Measurements from ENCODE around the gene SLC38A2.

SLC38A2 gene

DNA sequence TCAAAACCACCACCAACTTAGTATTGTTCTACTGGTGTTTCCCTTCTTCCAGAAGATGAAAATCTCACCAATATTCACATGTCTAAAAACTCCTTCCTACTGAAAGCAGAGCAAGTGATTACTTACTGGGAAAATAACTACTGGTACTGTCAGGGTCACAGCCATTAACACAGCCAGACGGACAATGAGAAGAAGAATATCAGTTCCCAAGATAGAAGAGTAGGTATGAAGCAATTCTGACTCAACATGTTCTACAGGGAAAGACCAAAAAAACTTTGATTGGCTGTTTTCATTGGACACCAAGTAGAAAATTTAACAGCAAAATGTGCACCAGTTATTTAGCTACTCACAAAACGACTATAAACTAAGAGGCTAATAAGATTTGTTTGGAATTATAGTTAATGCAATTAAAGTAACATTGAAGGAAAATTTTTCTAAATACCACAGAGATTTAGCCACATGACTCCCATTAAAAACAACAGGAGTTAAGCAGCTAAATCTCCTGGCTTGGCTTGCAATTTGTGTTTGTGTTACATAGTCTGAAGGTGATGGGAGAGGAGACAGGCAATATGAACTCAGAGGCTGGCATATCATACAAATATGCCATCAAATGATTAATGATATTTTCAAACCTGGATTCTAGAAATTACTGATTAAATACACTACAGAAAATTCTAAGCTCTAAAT lies 9.5 kb downstream of the SLC38A2 start:
- DNase-seq = no peak

DNA sequence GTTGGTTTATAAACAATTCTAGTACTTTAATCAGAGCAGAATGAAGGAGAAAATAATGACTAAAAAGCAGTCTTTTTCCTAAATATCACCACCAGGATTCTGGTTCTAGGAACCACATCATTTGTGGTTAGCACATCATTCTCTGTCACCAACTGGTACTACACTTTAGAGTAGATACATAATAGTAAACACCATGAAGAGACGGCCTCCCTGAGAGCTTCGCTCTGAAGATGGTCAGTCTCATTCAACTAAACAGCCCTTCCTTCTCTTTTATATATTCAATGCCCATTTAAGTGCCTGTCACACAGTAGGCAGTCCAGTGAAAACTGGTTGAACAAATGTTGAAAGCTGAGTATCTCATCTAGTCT lies 10.9 kb downstream of the SLC38A2 start:
- no peak for DNase-seq

DNA sequence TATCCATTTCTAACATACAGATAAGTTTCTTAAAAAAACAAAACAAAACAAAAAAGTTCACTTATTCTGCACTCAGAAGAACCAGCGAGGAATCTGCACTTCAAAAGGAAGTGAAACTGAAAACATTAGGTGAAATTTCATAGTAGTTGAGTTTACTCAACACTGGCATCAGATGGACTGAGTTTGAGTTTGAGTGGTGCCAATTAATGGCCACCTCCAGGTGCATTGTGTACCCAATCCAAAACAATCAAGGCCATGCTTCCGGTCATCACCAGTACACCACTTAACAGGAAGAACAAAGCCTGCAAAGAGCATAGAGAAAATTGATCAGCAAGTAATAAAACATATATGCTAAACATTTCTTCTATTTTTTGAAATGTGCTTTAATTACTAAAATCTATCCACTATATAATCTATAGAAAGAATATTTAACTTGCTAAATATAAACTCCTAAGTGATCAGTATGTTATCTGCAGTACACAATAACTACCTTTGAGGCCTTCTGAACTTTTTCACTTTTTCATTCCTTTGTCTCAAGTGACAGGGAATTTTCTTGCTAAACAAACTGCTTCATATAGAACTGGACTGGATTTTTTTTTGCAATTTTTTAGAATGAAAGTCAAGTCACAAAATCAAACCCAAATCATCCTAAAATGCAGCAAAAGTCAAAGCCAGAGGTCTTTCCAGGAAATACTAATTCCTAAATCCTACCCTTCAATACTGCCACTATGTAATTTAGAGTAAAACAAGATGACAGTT lies 11.5 kb downstream of the SLC38A2 start:
- no peak for DNase-seq

DNA sequence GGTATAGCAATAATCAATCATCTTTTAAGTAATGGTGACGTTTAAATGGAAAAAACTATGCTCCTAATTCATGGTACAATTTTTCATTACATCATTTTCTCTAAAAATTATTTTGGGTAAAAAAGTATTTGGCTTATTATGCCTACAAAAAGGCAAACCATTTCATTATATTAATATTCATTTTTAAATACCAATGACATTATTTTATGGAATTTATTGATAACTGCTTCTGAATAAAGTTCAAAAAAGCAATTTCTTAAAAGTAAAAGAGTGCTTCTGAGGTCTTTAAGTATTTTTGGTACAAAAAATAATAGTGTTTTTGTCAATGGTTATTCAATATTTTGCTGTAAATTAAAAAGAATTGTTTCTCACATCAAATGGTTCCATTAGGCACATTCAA lies 12.2 kb downstream of the SLC38A2 start:
- DNase-seq = no peak

DNA sequence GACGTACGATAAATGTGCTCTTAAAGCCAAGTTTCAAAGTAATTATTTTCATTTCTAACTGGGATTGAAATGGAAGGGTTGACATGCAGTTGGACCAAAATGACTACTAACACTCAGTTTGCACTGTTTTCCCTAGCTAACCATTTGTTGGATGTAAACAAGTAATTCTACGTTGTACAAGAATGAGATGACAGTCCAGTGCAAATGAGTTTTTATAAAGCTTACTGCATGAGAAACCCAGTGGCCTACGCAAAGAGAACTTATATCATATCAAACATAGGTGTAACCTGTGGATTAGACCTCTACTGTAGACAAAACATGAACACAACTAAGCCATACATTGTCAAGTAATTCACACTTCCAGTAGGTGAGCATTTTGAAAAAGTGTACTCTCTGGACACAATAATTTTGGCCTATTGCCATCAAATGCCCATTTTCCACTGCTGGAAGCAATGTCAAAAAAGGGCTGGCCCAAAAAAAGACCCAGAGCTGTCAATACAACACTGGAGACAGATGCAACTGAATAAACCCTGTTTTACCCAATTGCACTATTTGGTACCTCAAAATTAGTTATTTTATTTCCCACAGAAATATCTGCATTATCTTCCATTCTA lies 12.8 kb downstream of the SLC38A2 start:
- DNase-seq = no peak

DNA sequence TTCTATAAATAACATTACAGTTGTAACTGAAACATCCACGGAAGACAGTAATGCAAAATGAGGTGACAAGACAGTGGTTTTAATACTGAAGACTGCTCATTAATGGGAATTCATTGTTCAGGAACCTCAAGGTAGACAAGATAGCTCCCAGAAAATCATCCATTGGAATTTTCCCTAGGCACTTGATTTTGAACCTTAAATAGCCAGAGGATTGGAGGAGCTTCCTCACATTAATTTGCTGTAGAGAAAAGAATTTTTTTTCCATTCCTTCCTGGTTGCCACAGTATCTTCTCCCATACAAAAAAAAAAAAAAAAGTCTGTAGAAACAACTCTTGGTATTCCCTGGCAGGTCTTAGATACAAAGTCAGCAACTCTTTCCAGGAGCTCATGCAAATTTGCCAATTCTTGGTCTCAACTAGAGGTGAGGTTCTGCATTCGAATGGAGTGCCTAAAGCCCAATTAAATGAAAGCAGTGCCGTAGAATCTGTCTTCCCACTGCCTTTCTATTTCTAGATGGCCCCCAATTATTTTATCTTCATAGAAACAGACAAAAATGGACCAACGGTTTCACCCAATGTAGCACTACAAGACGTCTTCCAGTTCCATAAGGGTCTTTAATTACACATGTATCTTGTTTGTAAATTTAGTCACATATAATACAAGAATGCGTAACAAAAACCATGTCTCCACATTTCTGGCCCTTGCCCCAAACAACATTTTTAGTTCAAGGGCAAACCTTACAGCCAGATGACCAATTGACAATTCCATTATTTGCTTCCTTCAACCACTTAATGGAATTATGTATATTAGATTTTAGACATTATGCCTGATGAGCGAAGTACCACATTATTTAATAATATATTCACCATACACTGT lies 13.5 kb downstream of the SLC38A2 start:
- DNase-seq = peak in 1 of 51 donors; percentile 2

DNA sequence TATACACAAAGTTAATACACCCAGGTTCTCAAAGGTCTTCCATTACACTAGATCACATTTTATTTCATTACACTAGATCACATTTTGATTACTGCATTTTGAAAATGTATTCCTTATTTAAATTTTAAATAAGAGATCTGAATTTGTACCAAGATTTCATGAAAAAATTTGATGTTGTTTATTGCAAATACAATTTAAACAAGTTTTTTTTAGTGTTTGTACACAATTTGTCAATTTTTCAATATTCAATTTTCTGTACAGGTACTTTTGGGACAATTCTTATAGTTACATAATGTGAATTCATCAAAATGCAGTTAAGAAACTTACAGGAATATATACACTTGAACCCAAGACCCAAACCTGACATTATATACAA lies 14.3 kb downstream of the SLC38A2 start:
- DNase-seq = no peak

DNA sequence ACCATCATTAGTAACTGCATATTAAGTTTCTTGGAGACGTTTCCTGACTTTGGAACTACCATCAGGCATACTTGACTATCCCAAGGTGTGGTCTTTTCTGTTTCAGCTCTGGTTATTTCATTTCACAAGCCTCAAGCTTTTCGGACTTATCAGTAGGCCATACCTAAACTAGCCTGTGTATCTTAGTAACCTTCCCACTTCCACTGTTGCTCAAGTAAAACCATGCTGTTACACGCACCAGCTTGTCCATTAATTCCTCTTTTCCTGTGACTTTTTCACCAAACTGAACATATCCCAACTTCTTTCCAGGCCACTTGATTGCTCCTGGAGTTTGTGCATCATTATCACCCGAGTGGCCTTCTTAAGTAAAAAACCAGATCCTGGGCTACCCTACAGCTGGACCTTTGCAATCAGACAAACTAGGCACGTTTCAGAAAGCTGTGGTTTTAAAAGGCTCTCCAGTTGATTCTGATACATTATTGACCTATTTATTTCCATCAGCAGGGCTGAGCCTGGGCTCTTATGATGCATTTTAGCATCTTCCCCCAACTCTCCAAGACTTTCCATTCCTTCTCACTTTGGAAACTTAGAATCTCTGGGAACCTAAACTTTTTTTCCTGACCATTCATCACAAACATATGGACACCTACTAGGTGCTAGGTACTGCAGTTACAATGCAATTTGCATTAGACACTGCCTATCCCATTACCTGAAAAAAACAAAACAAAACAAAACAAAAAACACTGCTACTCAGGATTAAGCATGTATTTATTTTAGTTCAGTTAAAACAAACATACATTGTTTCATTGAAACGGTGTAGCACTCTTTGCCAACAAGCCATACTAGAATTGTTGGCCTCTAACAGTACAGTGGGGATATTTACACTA lies 14.9 kb downstream of the SLC38A2 start:
- DNase-seq = no peak

DNA sequence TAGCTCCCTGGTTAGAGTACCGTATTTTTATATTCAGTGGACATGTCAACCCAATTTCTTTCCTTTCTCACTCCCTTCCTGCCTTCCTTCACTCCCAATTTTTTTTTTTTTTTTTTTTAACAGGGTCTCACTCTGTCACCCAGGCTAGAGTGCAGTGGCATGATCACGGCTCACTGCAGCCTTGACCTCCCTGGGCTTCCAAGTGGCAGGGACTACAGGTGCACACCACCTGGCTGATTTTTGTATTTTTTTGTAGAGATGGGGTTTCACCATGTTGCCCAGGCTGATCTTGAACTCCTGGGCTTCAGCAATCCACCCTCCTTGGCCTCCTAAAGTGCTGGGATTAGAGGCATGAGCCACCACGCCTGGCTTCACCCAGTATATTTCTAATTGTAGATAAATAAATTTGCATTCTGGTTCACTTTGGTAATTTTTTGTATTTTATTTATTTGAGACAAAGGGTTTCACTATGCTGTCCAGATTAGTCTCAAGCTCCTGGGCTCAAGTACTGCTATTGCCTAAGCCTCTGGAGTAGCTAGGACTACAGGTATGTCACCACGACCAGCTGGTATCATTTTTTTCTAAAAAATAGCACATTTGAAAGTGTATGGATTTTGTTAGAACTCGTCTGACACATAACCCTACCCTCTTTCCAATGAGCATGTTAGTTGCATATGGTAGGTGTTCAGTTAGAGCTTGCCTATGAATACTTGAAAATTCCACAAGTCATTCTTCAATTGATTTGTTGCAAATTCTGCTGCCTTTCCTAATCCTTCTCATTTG lies 15.7 kb downstream of the SLC38A2 start:
- DNase-seq = no peak

DNA sequence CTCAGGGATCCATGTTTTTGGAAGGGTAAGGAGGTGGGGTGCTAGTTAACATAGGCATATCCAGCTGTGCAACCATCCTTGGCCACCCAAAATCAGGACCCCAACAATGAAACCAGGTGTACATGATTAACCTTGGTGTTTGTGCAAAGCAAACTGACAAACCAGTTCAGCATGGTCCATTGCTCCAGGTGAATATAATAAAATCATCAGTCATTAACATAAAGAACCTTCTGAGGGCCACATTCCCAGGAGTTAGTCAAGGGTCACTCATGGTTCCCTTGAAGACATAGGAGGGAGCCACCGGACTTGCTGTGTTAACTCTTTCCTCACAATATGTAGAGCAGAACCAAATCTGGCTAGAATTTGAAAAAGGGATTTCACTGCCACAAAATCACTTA lies 17.8 kb downstream of the SLC38A2 start:
- DNase-seq = no peak

DNA sequence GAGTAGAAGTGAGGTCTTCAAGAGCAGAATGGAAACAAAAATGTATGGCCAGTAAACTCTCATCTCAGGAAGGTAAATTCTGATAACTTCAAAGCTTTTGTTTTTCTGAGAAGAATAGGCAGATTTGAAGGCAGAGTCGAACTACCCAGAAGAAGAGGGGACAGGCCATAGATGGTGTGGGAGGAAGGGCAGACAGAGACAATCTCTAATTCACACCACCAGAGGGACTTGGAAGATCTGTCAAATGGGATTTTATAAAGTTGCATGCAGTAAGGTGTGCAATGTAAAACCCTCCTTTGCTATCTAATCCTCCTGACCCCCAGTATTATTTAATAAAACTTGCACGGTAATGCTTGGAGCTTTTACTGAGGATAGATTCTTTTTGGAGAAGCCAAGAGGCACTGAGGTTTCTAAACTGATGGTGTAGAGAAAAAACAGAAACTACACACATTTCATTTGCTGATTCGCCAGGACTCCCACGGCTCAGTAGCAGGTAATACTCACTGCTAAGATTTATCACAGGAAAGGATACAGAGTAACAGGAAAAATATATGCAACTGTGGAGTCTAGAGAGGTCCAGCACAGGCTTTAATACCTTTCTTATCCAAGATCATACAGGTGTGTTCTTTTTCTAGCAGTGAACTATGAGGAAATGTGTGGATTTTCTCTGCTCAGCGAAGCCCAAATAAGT lies 18.3 kb downstream of the SLC38A2 start:
- DNase-seq = no peak

DNA sequence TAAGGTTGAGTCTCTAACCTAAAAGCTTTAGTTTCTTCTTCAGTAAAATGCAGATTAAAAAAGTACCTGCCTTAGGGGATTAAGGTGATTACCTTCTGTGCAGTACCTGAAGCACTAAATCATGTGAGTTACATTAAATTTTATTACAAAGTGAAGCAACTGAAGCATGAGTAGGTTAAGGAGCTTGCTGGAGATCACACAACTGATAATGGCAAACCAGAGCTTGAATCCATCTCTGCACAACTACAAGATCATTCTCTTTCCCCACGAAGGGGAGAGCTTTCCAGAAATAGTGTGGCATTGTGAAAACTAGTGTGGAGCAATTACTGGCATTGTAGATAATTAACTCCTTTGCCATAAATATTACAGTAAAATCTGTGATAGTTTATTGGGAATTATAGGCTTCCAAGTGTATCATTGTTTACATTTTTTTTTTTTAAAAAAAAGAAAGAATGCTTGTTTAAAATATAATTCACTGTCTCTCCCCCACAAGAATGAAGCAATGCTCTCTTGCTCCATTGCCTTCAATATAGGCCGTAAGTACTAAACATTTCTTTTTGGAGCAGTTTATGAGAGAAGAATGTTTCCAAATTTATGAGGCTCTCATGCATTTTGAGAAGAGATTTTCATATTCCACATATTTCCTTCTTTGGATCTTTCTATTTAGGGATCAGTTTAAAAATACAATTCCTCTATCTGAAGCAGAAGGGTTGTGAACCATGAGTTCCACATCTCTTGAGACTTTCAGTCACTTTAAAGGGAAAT lies 20.5 kb downstream of the SLC38A2 start:
- DNase-seq = no peak

DNA sequence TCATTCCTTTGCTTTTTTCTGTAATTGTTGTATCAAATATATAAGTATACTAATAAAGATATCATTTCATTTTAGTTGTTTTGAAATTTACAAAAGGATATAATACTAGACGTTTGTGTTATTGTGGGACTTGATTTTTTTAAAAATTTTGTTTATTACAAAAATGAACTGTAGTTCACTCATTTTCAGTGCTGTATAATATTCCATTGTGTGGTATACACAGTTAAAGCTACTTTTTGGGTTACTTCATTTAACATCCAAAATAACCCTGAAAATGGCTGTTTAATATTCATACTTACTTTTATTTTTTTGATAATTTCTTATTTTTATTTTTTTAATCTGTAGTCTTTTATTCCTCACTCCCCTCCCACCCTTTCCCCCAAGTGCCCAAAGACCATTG lies 21.4 kb downstream of the SLC38A2 start:
- DNase-seq = no peak

DNA sequence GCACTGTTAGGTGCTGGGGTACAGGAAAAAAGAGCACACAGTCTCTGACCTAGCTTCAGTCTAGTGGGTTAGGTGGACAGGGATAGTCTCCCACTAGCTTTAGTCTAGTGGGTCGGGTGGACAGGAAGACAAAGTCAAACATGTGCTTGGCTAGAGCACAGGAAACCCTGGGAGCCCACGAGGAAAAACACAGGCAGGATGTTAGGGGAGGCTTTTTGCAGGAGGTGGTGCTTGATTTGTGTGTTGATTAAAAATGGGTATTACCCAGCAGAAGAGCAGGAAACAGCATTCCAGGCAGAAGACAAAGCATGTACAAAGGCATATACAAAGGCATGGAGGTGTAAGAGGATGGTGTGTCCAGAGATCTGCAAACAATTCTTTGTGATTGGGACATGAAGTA lies 23.3 kb downstream of the SLC38A2 start:
- no peak for DNase-seq

DNA sequence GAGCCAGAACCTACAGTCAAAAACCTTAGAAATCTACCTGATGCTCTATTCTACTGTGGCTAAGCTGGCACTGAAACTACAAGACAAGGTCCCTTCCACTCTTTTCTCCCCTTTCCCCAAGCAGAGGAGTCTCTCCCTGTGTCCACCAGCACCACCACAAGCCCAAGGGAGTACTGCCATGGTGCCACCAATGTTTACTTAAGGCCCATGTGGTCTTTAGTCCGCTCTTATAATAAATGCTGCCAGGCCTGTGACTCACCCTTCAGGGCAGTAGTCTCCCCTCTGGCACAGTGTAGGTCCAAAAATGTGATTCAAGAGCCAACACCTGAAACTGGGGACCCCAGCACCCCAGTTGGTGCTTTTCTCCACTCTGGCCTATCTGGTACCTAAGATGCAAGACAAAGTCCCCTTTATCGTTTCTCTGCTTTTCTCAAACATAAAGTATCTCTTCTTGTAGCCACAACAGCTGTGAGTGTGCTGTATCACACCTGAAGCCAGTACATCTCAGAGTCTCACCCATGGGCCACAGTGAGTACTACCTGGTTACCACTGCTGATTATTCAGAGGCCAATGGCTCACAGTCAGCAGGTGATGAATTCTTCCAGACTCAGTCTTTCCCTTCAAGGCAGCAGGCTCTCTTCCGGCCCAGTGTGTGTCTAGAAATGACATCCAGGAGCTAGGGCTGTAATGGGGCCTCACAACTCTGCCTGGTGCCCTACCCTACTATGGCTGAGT lies 29.3 kb downstream of the SLC38A2 start:
- no peak for DNase-seq

DNA sequence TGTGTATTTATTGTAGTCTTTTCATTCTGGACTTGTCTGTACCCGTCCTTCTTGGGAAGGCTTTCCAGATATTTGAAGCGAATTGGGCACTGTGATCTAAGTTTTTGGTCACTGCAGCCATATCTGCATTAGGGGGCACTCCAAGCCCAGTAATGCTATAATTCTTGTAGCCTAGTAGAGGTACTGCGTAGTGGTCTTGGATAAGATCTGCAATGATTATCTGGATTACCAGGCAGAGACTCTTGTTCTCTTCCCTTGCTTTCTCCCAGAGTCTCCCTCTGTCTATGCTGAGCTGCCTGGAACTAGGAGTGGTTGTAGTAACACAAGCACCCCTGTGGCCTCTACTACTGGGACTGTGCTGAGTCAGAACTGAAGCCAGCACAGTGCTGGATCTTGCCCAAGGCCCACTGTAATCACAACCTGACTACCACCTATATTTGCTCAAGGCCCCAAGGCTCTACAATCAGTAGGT lies 30.0 kb downstream of the SLC38A2 start:
- peak in 13 of 51 donors; percentile 0 to 43 (median 7) for DNase-seq

DNA sequence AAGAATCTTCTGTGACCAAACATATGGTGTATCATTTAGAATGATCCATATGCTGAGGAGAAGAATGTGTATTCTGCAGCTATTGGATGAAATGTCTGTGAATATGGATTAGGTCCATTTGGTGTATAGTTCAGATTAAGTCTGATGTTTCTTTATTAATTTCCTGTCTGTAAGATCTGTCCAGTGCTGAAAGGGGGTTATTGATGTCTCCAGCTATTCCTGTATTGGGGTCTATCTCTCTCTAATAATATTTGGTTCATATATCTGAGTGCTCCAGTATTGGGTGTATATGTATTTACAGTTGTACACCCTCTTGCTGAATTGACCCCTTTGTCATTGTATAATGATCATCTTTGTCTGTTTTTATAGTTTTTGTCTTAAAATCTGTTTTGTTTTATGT lies 33.5 kb downstream of the SLC38A2 start:
- DNase-seq = no peak

DNA sequence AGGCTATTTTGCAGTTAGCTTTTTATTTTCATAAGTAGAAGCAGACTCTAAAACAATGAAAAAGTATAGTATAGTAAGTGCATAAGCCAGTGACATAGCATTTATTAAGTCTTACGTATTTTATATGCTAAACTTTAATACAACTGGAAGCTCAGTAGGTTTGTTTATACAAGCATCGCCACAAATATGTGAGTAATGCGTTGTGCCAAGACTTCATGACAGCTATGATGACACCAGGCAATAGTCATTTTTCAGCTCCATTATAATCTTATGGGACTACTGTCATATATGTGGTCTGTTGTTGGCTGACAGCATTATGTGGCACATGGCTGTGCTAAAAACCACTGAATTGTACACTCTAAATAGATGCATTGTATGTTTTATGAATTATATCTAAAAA lies 40.3 kb downstream of the SLC38A2 start:
- DNase-seq = no peak
